ENCODE results near the gene PIMREG.

PIMREG gene

DNA sequence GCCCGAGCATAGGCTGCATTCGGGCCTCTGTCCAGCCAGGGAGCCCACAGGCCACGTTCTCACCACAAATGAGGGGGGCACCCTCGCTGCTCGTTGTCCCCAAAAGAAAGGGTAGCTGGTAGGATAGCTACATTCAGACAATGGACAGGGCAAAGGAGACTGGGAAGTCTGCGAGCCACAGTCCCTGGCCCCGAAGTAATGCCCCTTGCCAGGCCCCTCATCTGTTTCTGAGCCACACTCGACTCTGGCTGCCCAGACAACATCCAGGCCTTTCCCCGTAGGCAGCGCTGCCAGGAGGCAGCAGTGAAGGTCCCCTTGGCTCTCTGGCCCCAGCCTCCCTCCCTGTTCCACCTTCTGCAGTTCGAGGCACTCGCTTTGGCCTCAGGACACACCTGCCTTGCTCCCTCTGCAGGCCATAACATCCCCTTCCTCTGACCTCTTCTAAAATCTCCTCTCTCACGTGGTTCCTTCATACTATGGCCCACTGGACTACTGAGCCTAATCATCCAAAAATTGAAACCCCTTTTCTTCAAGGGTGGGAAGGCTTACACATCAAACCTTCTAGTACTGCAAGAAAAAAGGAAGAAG, 21.5 kb upstream of the PIMREG start:
- TF ChIP-seq, protein P1, sequence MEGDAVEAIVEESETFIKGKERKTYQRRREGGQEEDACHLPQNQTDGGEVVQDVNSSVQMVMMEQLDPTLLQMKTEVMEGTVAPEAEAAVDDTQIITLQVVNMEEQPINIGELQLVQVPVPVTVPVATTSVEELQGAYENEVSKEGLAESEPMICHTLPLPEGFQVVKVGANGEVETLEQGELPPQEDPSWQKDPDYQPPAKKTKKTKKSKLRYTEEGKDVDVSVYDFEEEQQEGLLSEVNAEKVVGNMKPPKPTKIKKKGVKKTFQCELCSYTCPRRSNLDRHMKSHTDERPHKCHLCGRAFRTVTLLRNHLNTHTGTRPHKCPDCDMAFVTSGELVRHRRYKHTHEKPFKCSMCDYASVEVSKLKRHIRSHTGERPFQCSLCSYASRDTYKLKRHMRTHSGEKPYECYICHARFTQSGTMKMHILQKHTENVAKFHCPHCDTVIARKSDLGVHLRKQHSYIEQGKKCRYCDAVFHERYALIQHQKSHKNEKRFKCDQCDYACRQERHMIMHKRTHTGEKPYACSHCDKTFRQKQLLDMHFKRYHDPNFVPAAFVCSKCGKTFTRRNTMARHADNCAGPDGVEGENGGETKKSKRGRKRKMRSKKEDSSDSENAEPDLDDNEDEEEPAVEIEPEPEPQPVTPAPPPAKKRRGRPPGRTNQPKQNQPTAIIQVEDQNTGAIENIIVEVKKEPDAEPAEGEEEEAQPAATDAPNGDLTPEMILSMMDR (IDR thresholded peaks at IDR 0.05) = no peak
- no peaks in the 10 kb centered on the region for H3K27me3 ChIP-seq (ENCODE audit: control insufficient read depth, insufficient read depth, low read length)
- H3K4me3 ChIP-seq (ENCODE audit: low read depth, low read length) = no peak overlapping the region
- no peaks in the 10 kb centered on the region for H3K9me3 ChIP-seq (ENCODE audit: control insufficient read depth, low read length)
- no peaks in the 10 kb centered on the region for H3K4me1 ChIP-seq
- no peak overlapping the region for H3K27ac ChIP-seq
- no peak overlapping the region for H3K9ac ChIP-seq
- H3K36me3 ChIP-seq (ENCODE audit: control insufficient read depth, insufficient read depth, low read length) = no peaks in the 10 kb centered on the region
- no peak overlapping the region for H3K4me2 ChIP-seq (ENCODE audit: low read length)
- H2AFZ ChIP-seq = no peak overlapping the region
- no peaks in the 10 kb centered on the region for H3K79me2 ChIP-seq

DNA sequence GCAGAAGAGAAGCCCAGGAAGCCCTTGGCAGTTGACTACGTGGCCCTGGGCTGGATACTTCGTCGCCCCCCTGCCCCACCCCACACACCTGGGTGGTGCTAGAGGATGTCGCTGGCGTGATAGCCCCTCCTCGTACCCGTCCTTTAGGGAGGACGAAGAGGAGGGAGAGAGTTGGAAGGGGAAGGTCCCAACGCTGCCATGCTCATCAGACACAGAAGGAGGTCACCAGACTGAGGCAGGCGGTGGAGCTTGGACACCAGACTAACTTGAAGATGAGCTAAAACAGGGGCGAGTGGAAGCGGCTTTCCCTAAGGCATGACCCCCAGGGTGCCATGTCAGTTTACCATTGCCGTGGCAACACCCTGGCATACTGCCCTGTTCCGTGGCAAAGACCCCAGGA, 20.3 kb upstream of the PIMREG start:
- Histone ChIP-seq H3K9me3 (ENCODE audit: control insufficient read depth, low read length) (no peaks in the 10 kb centered on the region), H3K4me2 (ENCODE audit: low read length) (no peak overlapping the region), H3K27ac (no peak overlapping the region), H3K4me1 (no peaks in the 10 kb centered on the region), H3K27me3 (ENCODE audit: control insufficient read depth, insufficient read depth, low read length) (no peaks in the 10 kb centered on the region), H3K36me3 (ENCODE audit: control insufficient read depth, insufficient read depth, low read length) (no peaks in the 10 kb centered on the region), H2AFZ (no peak overlapping the region), H3K79me2 (no peaks in the 10 kb centered on the region), H3K9ac (no peak overlapping the region), H3K4me3 (ENCODE audit: low read depth, low read length) (no peak overlapping the region)
- TF ChIP-seq, protein P1 (IDR thresholded peaks at IDR 0.05) = no peak

DNA sequence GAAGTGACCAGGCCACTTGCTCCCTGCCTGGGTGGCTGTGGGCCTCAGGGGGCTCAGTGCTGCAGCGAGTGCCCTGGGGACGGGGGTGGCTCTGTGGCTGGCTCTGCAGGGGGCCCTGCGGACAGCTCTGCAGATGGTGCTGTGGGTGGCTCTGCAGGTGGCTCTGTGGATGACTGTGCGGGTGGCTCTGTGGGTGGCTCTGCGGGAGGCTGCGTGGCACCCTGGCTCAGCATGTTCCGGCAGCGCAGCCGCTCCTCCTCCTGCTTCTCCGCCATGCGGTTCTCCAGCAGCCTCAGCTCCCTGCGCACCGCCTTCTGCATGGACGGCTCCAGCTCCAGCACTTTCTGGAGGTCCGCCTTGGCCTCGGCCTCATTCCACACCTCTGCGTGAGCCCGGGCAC, 18.8 kb upstream of the PIMREG start:
- no peak overlapping the region for H3K4me2 ChIP-seq (ENCODE audit: low read length)
- H2AFZ ChIP-seq = no peak overlapping the region
- H3K4me1 ChIP-seq = no peaks in the 10 kb centered on the region
- no peak overlapping the region for H3K4me3 ChIP-seq (ENCODE audit: low read depth, low read length)
- H3K27me3 ChIP-seq (ENCODE audit: control insufficient read depth, insufficient read depth, low read length) = no peaks in the 10 kb centered on the region
- TF ChIP-seq, protein P1 (IDR thresholded peaks at IDR 0.05) = no peak
- H3K27ac ChIP-seq = no peak overlapping the region
- H3K79me2 ChIP-seq = no peaks in the 10 kb centered on the region
- H3K36me3 ChIP-seq (ENCODE audit: control insufficient read depth, insufficient read depth, low read length) = no peaks in the 10 kb centered on the region
- no peaks in the 10 kb centered on the region for H3K9me3 ChIP-seq (ENCODE audit: control insufficient read depth, low read length)
- H3K9ac ChIP-seq = no peak overlapping the region

DNA sequence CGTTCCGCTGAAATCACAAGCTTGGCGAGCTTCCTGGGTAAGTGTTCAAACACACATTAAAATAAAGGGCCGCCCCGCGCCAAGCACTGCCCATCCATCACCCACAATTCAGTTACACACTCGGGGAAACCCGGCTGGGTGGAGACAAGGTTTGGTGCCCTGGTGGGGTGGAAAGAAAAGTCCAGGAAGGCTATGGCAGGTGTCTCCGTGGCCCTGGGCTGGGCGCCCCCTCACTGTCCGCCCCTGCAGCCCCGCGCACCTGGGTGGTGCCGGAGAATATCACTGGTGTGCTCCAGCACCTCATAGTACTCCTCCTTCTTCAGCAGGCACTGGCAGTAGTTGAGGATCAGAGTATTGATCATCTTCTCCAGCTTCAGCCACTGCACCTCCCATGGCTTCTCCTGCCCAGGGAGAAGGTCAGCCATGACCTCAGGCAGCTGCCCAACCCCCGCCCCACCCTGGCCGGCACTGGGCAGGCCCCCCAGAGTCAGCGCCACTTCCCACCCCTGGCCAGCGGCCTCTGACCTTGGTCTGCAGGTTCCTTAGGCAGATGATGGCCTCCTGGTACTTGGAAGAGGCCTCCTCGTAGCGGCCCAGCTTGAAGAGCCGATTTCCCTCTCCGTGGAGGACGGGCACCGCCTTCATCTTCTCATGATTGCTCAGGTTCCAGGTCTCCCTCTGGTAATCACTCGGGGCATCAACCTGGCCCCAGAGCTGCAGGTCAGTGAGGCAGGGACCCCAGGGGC, 17.7 kb upstream of the PIMREG start:
- TF ChIP-seq, protein P1 (IDR thresholded peaks at IDR 0.05) = no peak
- H3K36me3 ChIP-seq (ENCODE audit: control insufficient read depth, insufficient read depth, low read length) = no peaks in the 10 kb centered on the region

More for the DNA sequence above, 17.7 kb upstream of the PIMREG start:
- Histone ChIP-seq H3K9me3 (ENCODE audit: control insufficient read depth, low read length) (no peaks in the 10 kb centered on the region), H3K27me3 (ENCODE audit: control insufficient read depth, insufficient read depth, low read length) (no peaks in the 10 kb centered on the region), H3K4me2 (ENCODE audit: low read length) (no peak overlapping the region), H3K4me3 (ENCODE audit: low read depth, low read length) (no peak overlapping the region), H3K4me1 (no peaks in the 10 kb centered on the region), H2AFZ (no peak overlapping the region), H3K9ac (no peak overlapping the region), H3K79me2 (no peaks in the 10 kb centered on the region), H3K27ac (no peak overlapping the region)

Data from parathyroid adenoma (tissue), 2 donors.